ENCODE results near the gene SLC25A21.
A peak's percentile ranks its signal among the peaks of the same experiment; 100 is the strongest.

SLC25A21 gene

DNA sequence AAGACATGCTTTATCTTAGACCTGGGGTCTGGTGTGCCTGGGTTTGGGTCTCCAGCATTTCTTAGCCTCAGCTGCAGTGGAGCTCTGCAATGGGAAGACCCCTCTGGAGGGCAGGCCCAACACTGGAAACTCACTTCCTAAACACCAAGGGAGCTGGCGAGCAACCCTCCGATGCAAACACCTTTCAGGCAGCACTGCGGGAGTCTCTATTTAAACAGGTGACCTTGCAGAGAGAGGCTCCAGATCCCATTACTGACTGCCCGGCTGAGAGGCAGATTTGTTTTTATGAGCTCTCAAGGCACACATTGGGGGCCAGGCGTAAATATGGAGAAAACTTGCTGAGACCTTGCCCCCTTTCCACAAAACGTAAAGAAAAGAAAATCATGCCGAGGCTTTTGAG lies 315.3 kb downstream of the SLC25A21 start:
- DNase-seq = peak; percentile 78

DNA sequence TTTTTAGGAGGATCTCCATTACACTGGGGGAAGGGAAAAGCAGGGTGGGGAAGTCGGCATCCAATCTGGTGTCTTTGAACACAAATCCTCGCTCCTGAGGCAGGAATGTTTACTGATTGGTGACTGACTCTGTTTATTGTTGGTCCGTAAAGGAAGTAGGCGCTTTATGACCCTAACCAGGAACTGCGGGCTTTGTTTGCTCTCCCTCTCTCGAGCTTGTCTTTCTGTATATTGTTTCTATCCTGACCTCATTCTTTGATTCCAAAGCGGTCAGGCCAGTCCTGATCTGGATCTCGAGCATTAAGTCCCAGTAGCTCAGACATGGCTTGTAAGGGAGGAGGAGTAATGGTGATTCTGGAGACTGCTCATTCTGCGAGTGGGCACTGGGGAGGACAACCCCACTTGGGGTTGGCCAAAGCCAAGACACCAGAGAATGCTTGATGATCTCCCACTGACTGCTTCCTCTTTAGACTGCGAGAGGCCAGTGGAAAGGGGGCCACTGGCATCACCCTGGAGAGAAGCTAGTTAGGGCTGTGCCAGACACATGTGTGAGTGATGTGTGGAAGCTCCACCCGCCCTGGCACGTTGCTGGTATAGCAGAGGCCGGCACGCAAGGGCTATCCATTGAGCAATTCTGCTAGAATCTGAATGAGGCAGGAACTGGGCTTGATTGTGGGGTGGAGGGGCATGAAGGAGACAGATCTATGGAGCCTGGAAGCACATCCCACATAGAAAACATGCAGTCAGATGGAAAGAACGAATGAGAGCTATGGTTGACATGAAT lies 316.1 kb downstream of the SLC25A21 start:
- DNase-seq = peak; percentile 96

- no peak for DNase-seq
These were observed 317.0 kb downstream of the SLC25A21 start for GRCh38 chr14:36855396-36855795.

- DNase-seq = no peak
These were observed 319.3 kb downstream of the SLC25A21 start for GRCh38 chr14:36852981-36853691.

DNA sequence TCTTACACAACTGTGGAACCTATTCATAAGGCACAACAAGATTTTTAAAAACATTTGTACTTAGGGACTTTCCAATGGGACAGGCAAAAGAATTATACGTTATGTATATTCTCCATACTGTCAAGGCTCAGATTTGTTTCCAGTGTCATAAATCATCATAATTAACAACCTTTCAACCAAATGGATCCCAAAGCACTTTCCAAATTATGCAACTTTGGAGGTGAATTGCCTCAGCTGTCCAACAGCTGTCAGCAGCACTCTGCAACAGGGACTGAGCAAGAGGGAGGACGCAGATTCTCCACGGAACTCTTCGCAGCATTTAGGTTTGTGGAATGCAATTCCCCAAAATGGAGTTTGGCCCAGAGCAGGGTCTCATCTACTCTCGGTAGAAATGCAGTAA lies 324.2 kb downstream of the SLC25A21 start:
- no peak for DNase-seq

DNA sequence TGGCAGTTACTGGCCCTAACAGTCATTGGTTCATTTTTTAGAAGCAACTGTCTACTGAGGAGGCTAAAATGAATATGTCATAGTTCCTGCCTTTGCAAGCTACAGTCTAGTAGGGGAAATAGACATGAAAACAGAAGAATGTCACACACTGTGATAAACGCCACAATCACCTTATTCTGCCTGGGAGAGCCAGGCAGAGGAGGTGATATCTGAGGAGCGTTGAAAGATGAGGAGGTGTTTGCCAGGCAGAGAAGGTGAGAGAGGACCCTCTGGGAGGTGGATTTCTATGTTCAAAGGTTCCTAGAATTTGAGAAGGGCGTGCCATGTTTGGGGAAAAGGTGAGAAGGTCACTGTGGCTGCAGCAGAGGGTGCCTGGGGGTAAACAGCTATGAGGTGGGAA lies 325.0 kb downstream of the SLC25A21 start:
- no peak for DNase-seq

- DNase-seq = no peak
These were observed 326.9 kb downstream of the SLC25A21 start for GRCh38 chr14:36845356-36846012.

- DNase-seq = no peak
These were observed 327.8 kb downstream of the SLC25A21 start for GRCh38 chr14:36844443-36845195.

DNA sequence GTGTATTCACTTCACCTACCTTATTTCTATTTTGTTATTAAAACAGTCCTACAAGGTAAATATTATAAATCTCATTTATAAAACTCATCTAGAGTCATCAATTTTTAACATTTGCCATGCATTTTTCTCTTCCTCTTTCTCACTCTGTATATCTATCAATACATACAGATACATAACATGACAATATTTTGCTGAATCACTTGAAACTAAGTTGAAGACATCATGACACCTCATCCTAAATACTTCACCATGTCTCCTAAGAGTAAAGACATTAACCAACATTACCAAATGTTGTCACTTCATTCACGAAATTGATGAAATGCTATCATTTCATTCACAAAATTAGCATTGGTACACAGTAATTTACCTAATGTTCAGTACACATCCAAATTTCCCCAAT lies 329.0 kb downstream of the SLC25A21 start:
- no peak for DNase-seq

- peak; percentile 91 for DNase-seq
These were observed 337.3 kb downstream of the SLC25A21 start for GRCh38 chr14:36835128-36835527.

DNA sequence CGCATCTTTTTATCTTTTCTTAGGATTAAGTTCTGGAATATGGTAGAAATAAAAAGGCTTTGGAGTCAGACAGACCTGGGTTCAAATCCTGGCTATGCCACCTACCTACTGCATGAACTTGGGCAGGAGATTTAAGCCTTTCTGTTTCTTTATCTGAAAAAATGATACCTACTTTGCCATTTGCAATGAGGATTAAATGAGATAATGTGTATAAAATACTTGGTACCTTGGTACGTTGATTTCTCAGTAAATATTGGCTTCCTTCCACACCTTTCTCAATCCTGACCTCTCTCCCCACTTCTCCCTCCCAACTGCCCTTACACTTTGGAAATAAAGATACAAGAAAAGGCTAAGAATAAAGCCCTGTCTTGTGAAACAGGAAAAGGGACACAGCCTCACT lies 338.1 kb downstream of the SLC25A21 start:
- no peak for DNase-seq

DNA sequence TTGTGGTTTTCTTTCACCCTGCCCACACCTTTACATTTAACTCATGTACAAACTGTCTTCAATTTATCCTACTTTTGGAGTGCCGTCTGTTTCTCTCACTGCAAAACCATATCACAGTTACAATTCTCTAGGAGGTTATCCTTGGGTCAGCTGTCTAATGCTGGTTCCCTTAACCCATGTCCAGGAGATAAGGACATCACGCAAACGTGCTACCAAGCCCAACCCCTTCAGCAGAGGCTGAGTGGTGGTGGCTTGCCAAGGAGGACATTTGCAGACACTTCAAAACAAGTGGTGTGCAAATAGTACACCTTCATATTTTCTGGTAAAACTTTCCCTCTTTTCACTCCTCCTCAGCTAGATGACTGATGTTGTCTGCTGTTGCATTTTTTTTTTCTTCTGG lies 342.9 kb downstream of the SLC25A21 start:
- DNase-seq = no peak

GRCh38 chr14:36827861-36828260 lies 344.5 kb downstream of the SLC25A21 start:
- no peak for DNase-seq

DNA sequence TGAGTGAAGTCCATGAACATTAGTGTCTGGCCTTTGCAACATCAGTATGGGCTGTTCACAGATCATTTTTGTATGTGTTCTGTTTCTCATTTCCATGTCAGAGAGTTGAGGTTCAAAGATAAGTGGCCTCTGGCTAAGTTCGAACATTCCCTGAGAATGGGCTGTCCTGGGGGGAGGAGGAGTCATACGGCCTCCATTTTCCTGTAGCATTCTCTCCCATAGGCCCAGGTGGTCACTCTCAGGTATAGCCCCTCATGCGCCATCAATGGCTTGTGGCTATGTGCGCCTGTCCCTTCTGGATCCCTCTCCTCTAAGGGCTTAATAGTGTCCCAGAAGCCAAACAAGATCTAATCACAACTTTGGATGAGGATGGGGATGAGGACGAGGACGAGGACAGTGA lies 345.8 kb downstream of the SLC25A21 start:
- no peak for DNase-seq

DNA sequence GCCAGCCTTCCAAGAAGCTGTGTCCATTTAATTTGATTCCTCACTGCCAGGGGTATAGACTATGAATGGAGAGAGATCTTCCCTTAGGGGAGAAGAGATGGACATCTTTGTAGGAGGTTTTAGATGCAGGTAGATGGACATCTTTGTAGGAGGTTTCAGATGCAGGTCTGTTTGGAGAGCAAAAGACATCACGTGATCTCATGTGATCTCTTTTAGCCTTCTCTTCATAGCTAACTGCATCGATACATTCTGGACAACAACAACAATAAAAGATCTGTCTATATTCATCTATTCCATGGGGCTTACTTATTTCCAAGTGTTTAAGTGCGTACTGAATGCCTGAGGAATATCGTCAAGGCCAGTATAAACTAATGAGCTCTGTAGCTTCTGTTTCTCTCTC lies 347.6 kb downstream of the SLC25A21 start:
- DNase-seq = no peak

GRCh38 chr14:36823651-36824050 lies 348.8 kb downstream of the SLC25A21 start:
- DNase-seq = no peak

- no peak for DNase-seq
These were observed 349.7 kb downstream of the SLC25A21 start for GRCh38 chr14:36822685-36823084.

DNA sequence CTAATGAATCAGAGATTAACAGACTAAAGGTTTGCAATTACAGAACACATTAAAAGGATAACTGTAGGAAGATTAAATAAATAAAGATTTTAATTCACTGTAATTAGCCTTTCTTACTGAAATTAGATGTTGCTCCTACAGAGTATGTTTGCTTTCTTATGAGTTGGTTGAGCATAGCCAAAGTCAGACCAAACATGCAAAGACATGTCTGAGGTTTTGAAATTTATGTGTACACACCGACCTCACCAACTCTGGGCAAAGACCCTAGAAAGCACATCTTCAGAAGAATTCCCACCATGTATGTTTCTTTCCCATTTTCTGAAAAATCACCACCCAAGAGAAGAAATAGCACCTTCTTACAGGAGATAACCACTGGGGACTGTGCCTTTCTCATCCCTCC lies 351.5 kb downstream of the SLC25A21 start:
- DNase-seq = no peak

GRCh38 chr14:36820111-36820709 lies 352.2 kb downstream of the SLC25A21 start:
- peak; percentile 2 for DNase-seq

DNA sequence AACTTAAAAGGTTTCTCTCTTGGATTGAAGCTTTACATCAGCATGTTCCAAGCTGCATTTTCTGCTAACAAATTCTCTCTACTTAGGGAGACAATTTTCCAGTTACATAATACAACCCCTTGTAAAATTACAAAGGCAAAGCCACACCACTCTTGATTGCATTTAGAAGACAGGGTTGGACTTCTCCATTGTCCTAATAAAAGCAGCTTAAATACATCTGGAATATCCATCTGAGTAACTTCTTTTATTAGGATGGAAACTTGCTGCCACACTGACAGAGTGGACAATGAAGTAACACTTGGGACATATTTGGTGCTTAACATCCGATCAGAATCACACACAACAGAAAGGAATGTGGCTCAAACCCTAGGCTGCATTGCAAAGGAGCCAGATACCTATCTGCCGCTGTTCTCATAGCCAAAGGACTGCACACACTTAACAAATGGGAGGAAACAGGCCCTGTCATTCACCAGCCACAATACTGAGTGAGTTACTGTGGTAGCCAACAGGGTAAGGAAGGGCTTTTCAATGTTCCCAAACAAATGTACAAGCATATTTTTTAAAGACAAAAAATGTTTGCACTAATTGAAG lies 353.5 kb downstream of the SLC25A21 start:
- no peak for DNase-seq

GRCh38 chr14:36818246-36818645 lies 354.2 kb downstream of the SLC25A21 start:
- DNase-seq = no peak

Data from DMS153 (cell line).